Right kidney (tissue), 9 donors: ENCODE measurements around the gene XBP1.
"Not testable (repeated sequence)": the region's sequence is repeated elsewhere in the genome, so short reads cannot be mapped to it uniquely, and the experiment has no call there.

Experiments
- DNase-seq: peaks from one replicate; pipeline ENCODE4 v3.0.0-alpha.2; 2016
- long read RNA-seq, 8 donors: transcript quantifications; one replicate each; lab custom pipeline, GENCODE V29; 2026

Gene XBP1
- long read RNA-seq, donor 1, transcript XBP1-201 (5 exons, 1,850 nt), result major isoform, 54 of 88 reads
- long read RNA-seq, donor 1, partial matches to known transcripts, result 30 of 88 reads
- long read RNA-seq, donor 1, other reads (novel, unspliced or antisense), result 0 of 88 reads
- long read RNA-seq, donor 2, transcript XBP1-201 (5 exons, 1,850 nt), result major isoform, 50 of 51 reads
- long read RNA-seq, donor 2, partial matches to known transcripts, result 0 of 51 reads
- long read RNA-seq, donor 2, other reads (novel, unspliced or antisense), result 0 of 51 reads
- long read RNA-seq, donor 3, transcript XBP1-201 (5 exons, 1,850 nt), result major isoform, 34 of 39 reads
- long read RNA-seq, donor 3, partial matches to known transcripts, result 0 of 39 reads
- long read RNA-seq, donor 3, other reads (novel, unspliced or antisense), result 0 of 39 reads
- long read RNA-seq, donor 4, transcript XBP1-201 (5 exons, 1,850 nt), result major isoform, 37 of 40 reads
- long read RNA-seq, donor 4, partial matches to known transcripts, result 0 of 40 reads
- long read RNA-seq, donor 4, other reads (novel, unspliced or antisense), result 0 of 40 reads
- long read RNA-seq, donor 5, transcript XBP1-201 (5 exons, 1,850 nt), result major isoform, 52 of 75 reads
- long read RNA-seq, donor 5, partial matches to known transcripts, result 20 of 75 reads
- long read RNA-seq, donor 5, other reads (novel, unspliced or antisense), result 0 of 75 reads
- long read RNA-seq, donor 6, transcript XBP1-201 (5 exons, 1,850 nt), result major isoform, 63 of 74 reads
- long read RNA-seq, donor 6, partial matches to known transcripts, result 7 of 74 reads
- long read RNA-seq, donor 6, other reads (novel, unspliced or antisense), result 0 of 74 reads
- long read RNA-seq, donor 7, transcript XBP1-206 (2 exons, 2,173 nt), result minor isoform, 6 of 101 reads
- long read RNA-seq, donor 7, transcript XBP1-201 (5 exons, 1,850 nt), result major isoform, 91 of 101 reads
- long read RNA-seq, donor 7, partial matches to known transcripts, result 0 of 101 reads
- long read RNA-seq, donor 7, other reads (novel, unspliced or antisense), result 0 of 101 reads
- long read RNA-seq, donor 8, transcript XBP1-201 (5 exons, 1,850 nt), result major isoform, 46 of 50 reads
- long read RNA-seq, donor 8, partial matches to known transcripts, result 0 of 50 reads
- long read RNA-seq, donor 8, other reads (novel, unspliced or antisense), result 0 of 50 reads

DNA sequence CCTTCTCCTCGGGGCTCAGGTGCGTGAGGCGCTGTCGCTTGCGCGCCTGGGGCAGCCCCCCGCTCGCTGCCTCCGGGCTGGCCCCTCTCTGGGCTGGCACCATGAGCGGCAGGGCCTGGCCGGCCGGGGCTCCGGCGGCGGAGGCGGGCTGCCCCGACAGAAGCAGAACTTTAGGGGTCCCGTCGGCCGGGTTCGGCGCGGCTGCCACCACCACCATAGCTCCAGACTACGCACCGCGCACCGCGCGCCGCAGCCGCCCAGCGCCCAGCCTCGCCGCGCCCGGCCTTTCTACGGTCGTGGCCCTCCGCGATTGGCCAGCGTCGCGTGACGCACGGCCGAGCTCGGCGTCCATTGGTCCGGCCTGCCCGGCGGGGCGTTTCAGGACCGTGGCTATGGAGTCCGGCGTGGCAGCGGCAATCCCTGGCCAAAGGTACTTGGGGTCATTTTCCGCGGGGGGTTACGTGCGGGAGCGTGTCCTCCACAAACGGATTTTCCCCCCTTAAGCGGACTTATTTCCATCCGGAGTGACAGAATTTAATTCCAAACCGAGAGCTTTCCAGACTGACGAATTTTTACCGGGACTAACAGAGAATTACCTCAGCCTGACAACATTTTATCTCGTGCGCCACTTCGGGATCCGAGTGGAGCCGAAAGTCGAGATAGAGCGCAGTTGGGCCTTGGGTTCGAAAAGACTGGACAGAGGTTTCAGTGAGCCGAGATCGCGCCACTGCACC, at the start of gene XBP1:
Gene XBP1, minus strand, starts transcription at position 262 of the 734 bp plus-strand sequence.
- DNase-seq, result peak; percentile 97

DNA sequence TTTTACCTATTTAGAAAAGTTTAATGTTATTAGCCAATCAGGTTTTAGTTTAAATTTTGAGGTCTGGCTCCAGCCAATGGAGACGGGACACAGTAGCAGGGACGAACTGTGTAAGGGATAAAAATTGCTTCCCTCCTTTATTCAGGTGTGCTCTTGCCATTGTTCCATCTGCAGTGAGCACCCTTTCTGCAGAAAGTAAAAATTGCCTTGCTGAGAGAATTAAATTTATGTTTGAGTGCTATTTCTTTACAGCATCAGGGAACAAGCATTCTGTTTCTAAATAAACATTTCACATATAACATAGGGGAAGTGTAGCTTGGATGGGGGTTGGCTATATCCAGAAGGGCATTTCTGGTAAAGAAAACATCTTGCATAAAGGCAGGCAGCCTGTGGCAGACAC, 46.6 kb upstream of the XBP1 start:
- DNase-seq, result no peak

DNA sequence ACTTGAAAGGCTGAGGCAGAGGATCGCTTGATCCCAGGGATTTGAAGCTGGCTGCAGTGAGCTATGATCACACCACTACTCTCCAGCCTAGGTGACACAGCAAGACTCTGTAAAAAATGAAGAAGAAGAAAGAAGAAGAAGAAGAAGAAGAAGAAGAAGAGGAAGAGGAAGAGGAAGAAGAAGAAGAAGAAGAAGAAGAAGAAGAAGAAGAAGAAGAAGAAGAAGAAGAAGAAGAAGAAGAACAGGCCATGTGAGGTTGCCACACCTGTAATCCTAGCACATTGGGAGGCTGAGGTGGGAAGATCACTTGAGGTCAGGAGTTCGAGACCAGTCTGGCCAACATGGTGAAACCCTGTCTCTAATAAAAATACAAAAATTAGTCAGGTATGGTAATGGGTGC, 43.9 kb upstream of the XBP1 start:
- DNase-seq, result not testable (repeated sequence)

DNA sequence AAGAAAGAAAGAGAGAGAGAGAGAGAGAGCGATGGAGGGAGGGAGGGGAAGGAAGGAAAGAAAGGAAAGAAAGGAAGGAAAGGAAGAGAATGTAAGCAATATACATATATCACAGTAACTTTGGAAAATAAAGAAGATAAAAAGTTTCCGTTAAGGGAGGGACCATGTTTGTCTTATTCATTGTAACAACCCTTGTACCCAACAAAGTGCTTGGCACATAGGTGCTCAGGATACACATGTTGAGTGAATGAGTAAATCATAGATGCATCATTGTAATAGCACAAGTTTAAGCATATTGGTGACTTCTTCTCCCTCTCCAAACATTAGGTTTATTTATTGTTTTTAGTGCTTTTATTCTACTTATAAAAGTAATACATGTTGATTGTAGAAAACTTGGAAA, 43.3 kb upstream of the XBP1 start:
- DNase-seq, result no peak

DNA sequence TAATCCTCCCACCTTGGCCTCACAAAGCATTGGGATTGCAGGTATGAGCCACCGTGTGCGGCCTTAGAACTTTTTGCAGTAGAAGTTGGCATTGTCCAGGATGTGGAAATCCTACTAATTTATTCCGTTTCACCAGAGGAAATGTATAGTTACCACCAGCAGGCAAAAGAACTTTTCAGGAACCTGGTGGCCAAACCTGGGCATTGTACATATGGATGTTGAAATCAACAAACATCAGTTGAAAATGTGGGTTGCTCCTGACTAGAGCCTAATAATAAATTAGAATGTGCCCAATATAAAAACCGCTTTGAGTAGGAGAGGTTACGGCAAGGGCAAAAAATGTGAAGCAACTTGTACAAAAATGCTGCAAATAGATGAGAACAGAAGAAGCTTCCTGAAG, 40.7 kb upstream of the XBP1 start:
- no peak for DNase-seq

DNA sequence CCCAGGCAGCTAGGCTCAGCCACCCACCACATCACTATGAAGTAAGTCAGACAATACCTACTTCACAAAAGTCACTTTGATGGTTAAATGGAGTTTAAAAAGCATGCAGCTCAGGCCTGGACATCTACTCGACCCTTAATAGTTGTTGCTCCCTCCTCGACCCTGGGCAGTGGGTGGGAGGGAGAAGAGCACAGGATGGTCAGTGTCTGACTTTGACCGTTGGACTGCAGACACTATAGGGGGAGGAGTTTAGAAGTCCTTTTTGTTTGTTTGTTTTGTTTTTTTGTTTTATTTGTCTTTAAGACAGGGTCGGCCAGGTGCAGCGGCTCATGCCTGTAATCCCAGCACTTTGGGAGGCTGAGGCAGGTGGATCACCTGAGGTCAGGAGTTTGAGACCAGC, 38.6 kb upstream of the XBP1 start:
- DNase-seq, result no peak

DNA sequence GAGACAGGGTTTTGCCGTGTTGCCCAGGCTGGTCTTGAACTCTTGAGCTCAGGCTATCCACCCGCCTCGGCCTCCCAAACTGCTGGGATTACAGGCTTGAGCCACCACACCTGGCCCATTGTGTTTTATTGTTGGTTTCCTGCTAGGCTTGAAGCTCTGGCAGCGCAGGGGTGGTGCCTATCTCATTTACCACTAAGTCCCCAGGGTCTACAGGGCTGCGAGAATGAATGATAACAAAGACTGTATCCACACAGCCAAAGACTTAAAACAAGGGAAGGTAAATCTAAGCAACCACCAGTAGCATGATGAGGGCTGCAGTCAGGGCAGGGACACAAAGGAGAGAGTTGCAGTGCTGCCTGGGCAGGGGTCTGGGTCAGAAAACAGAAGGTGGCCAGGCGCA, 37.3 kb upstream of the XBP1 start:
- DNase-seq, result no peak

DNA sequence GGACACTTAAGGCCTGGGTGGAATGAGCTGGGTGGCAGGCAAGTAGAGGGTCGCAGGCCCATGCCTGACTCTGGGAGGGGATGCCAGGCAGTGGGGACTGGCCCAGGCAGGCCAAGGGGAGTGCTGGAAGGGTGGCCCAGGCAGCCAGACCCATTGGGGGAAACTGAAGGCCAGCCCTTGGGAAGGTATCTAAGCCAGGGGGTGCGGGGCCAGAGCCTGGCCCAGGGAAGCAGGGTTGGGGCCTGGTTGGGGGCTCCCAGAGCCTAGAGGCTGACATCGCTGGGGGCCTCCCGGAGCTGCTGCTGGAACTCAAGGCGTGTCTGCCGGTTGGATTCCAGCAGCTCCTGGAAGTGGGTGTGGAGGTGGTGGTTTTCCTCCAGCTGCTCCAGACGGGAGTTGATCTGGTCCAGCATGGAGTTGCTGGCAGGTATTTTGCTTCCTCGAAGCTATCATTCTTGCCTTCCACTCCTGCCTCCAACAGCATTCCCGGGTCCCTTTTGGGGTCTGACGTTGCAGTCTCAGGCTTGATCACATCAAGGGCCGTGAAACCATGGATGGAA, 35.3 kb upstream of the XBP1 start:
- DNase-seq, result no peak

DNA sequence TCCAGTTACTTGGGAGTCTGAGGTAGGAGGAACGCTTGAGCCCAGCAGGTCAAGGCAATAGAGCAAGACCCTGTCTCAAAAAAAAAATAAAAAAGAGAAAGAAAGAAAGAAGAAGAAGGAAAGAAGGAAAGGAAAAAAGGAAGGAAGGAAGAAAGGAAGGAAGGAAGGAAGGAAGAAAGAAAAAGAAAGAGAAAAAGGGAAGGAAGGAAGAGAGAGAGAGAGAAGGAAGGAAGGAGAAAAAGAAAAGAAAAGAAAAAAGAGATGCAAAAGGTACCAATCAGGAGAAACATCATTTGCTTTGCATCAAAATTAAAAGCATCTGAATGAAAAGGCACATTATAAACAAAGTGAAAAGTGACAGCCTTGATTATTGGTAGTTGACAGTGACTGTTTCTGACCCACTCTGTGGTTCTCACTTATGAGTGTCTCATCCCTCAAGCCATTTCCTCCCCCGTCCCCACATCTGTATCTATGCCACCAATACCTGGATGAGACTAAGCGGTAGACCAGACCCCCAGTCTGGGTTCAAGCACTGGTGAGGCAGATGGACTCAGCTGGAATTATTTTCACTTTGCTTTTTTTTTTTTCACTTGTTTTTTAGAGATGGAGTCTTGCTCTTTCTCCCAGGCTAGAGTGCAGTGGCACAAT, 33.0 kb upstream of the XBP1 start:
- no peak for DNase-seq

DNA sequence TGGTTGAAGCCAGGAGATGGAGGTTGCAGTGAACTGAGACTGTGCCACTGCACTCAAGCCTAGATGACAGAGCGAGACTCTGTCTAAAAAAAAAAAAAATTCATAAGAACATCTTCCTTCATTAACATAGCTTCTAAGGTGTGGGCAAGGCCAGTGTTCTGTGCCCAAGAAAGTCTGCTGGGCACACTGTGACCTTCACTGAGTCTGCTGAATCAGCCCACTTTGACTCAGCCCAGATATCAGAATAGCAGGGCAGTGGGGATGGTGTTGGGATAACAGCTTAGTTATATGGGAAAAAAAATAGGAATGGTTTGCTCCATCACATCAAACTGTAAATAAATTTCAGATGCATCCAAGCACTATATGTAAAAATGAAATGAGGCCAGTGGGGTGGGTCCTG, 32.4 kb upstream of the XBP1 start:
- no peak for DNase-seq

DNA sequence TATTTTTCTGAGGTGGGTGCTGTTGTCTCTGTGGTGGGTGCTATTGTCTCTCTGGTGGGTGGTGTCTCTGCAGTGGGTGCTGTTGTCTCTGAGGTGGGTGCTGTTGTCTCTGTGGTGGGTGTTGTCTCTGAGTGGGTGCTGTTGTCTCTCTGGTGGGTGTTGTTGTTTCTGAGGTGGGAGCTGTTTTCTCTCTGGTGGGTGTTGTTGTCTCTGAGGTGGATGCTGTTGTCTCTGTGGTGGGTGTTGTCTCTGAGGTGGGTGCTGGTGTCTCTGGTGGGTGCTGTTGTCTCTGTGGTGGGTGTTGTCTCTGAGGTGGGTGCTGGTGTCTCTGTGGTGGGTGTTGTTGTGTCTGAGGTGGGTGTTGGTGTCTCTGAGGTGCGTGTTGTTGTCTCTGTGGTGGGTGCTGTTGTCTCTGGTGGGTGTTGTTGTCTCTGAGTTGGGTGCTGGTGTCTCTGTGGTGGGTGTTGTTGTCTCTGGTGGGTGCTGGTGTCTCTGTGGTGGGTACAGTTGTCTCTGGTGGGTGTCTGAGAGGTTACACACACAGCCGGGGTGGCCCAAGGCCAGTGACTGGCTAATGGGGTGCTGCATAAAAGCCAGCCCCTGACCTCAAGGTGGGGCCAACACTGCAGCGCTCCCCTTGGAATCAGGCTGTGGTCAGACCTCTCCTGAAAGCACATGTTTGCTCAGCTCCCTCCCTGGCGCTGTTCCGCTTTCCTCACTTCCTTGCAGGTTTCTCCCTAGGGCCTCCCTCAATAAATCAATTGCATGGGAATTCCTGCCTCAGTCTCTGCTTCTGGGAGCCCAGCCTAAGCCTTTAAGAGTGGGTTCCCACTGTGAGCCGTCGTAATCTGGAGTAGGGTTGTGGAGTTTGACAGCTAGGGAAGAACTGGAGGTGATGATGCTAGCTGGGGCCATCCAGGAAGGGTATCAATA, 31.0 kb upstream of the XBP1 start:
- no peak for DNase-seq

DNA sequence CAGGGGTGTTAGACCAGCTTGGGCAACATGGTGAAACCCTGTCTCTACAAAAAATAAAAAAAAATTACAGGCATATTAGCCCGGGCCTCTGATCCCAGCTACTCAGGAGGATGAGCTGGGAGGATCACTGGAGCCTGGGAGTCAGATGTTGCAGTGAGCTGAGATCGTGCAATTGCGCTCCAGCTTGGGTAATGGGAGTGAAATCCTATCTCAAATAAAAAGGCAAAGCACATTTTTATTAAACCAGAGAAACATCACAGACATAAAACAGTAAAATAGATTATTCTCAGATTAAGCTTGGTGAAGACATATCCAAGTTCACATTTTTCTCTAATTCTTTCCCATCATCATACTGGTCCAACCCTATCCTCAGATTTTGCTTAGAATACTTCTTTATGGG, 30.1 kb upstream of the XBP1 start:
- DNase-seq, result no peak

DNA sequence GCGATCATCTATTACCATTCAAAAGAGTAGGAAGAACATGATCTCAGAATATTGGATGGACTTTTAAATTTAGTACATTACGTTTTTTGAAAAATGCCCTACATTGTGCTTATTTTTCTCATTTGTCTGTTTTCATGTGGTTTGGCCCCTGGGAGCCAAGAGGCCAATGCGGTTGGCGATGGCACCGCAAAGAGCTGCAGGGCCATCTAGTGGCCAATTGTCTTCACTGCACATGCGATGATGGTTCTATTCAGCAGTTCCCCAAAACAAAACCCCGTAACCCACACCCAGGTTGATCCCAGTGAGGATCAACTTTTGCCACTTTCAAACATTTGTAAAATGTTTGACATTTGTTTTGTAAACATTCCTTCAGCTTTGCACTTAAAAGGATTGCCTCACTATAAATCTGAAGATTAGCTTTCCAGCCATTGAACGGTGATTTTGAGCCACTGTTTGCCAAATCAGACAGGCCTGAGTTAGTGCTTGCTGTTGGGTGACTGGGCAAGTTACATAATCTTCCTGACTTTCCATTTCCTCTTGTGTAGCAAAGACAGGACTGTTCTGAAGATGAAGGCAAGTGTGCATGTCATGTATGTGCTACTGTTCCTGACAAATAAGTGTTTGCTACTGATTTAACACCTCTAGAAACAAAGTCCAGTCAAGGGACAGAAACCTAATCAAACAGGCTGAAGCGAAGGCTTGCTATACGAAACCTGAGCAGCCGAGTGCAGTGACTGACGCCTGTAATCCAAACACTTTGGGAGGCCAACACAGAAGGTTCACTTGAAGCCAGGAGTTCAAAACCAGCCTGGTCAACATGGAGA, 29.2 kb upstream of the XBP1 start:
- peak; percentile 61 for DNase-seq

DNA sequence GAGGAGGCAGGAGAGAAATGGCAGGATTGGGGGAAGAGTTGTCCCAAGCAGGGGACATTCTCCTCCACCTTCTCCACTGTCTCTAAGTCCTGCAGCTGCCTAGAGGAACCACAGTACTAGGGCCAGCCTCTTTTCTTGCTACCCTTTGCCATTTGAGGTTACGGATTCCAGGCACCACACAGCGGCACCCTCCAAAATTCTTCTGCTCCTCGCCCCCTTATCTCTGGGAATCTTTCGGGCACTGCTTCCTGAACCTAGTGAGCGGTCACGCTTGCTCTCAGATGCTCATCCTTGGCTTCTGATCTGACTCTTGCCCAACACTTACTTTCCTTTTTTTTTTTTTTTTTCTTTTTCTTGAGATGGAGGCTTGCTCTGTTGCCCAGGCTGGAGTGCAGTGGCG, 26.6 kb upstream of the XBP1 start:
- no peak for DNase-seq

DNA sequence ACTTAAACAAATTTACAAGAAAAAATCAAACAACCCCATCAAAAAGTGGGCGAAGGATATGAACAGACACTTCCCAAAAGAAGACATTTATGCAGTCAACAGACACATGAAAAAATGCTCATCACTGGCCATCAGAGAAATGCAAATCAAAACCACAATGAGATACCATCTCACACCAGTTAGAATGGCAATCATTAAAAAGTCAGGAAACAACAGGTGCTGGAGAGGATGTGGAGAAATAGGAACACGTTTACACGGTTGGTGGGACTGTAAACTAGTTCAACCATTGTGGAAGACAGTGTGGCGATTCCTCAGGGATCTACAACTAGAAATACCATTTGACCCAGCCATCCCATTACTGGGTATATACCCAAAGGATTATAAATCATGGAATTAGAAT, 26.1 kb upstream of the XBP1 start:
- DNase-seq, result not testable (repeated sequence)

DNA sequence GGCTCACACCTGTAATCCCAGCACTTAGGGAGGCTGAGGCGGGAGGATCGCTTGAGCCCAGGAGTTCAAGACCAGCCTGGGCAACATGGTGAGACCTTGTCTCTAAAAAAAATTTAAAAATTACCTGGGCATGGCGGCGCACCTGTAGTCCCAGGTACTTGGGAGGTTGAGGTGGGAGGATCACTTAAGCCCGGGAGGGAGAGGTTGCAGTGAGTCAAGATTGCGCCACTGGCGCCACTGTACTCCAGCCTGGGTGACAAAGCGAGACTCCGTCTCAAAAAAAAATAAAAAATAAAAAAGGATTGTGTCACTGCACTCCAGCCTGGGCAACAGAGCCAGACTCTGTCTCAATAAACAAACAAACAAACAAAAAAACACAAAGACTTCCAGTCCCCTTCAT, 24.1 kb upstream of the XBP1 start:
- not testable (repeated sequence) for DNase-seq

DNA sequence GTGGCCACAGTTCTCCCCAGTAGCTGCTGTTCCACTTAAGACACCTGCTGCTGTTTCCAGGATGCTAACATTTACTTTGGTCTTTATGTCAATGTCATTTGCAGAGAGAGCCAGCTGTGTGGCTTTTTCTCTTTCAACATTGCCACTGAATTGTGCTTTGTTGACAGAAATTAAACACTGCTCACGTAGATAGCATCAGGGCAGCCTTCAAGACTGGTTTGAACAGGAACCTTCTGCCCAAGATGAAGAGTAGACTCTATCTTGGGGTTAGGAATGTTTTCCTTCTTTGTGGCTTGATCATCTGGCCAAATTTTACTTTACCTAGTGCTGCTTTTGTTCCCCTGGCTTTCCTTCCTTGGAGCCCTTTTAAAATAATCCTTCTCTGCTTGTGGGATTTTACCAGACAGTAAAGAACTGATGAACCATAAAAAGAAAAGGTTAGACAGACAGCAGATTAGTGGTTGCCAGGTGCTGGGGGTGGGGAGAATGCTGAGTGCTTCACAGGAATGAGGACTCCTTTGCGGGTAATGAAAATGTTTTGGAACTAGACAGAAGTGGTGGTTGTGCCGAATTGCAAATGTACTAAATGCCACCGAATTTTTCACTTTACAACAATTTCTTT, 22.7 kb upstream of the XBP1 start:
- peak; percentile 58 for DNase-seq

DNA sequence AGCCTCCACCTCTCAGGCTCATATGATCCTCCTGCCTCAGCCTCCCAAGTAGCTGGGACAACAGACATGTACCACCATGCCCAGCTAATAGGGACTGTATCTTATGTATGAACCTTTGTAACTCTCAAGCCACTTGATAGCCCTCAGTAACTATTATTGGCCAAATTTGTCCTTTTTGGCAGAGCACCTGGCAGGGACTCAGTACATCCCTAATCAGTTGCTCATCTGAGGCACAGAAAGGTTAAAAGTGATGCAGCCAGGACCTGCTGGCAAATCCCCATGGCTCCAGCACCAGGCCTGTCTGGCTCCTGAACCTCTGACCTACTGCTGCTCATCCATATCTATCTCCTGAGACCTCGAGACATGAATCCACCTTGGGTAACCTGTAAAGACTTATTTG, 21.1 kb upstream of the XBP1 start:
- DNase-seq, result no peak

DNA sequence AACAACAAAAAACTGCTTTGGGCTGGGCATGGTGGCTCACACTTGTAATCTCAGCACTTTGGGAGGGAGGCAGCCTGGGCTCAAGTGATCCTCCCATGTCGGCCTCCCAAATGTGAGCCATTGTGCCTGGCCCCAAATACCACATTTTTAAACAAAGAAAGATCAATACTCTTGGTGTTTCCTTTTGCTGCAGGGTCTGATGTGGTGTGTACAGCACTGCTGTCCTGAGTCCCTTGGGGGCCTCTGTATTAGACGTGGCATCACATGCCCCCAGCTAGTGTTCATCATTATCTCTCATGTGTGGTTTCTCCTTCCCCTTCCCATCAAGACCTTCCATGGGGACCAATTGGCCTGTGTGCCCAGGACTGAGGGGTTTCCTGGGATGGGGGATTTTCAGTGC, 20.5 kb upstream of the XBP1 start:
- no peak for DNase-seq
